ENCODE data around the gene MIF4GD.
"Not testable (repeated sequence)": the region's sequence is repeated elsewhere in the genome, so short reads cannot be mapped to it uniquely, and the experiment has no call there.

The MIF4GD gene

GRCh38 chr17:75288770-75289114, 17.7 kb upstream of the MIF4GD start:
- peak in 2 of 4 experiments; percentile 39 to 46 for DNase-seq (ENCODE audit: low read depth in 4 of 4, low spot score in 1 of 4)

GRCh38 chr17:75288359-75288758, 17.3 kb upstream of the MIF4GD start:
- DNase-seq (ENCODE audit: low read depth in 4 of 4, low spot score in 1 of 4), result no peak

- DNase-seq (ENCODE audit: low read depth in 4 of 4, low spot score in 1 of 4), result no peak
These were observed 16.2 kb upstream of the MIF4GD start for GRCh38 chr17:75287221-75287620.

GRCh38 chr17:75285123-75285522, 14.1 kb upstream of the MIF4GD start:
- no peak for DNase-seq (ENCODE audit: low read depth in 4 of 4, low spot score in 1 of 4)

GRCh38 chr17:75280189-75280588, 9.2 kb upstream of the MIF4GD start:
- DNase-seq (ENCODE audit: low read depth in 4 of 4, low spot score in 1 of 4), result not testable (repeated sequence)

GRCh38 chr17:75277664-75278071, 6.6 kb upstream of the MIF4GD start:
- no peak for DNase-seq (ENCODE audit: low read depth in 4 of 4, low spot score in 1 of 4)

GRCh38 chr17:75273977-75274708, 3.1 kb upstream of the MIF4GD start:
- no peak for DNase-seq (ENCODE audit: low read depth in 4 of 4, low spot score in 1 of 4)

GRCh38 chr17:75272848-75273184, 1.8 kb upstream of the MIF4GD start:
- no peak for DNase-seq (ENCODE audit: low read depth in 4 of 4, low spot score in 1 of 4)

GRCh38 chr17:75271955-75272847, 1.2 kb upstream of the MIF4GD start:
- DNase-seq (ENCODE audit: low read depth in 4 of 4, low spot score in 1 of 4), result peak in 1 of 4 experiments; percentile 17

- peak; percentile 74 to 88 (median 82) for DNase-seq (ENCODE audit: low read depth in 4 of 4, low spot score in 1 of 4)
These were observed 363 bp upstream of the MIF4GD start for GRCh38 chr17:75271233-75271954.

GRCh38 chr17:75270218-75270965, 639 bp downstream of the MIF4GD start:
- DNase-seq (ENCODE audit: low read depth in 4 of 4, low spot score in 1 of 4), result peak in 1 of 4 experiments; percentile 54

GRCh38 chr17:75269844-75270217, 1.2 kb downstream of the MIF4GD start:
- no peak for DNase-seq (ENCODE audit: low read depth in 4 of 4, low spot score in 1 of 4)

GRCh38 chr17:75267411-75268232, 3.4 kb downstream of the MIF4GD start:
- DNase-seq (ENCODE audit: low read depth in 4 of 4, low spot score in 1 of 4), result no peak

GRCh38 chr17:75267153-75267410, 3.9 kb downstream of the MIF4GD start:
- no peak for DNase-seq (ENCODE audit: low read depth in 4 of 4, low spot score in 1 of 4)

GRCh38 chr17:75266316-75267152, 4.5 kb downstream of the MIF4GD start:
- no peak for DNase-seq (ENCODE audit: low read depth in 4 of 4, low spot score in 1 of 4)

GRCh38 chr17:75265614-75266315, 5.3 kb downstream of the MIF4GD start:
- no peak for DNase-seq (ENCODE audit: low read depth in 4 of 4, low spot score in 1 of 4)

- no peak for DNase-seq (ENCODE audit: low read depth in 4 of 4, low spot score in 1 of 4)
These were observed 8.0 kb downstream of the MIF4GD start for GRCh38 chr17:75263055-75263454.

GRCh38 chr17:75262112-75262606, 8.9 kb downstream of the MIF4GD start:
- DNase-seq (ENCODE audit: low read depth in 4 of 4, low spot score in 1 of 4), result no peak

Data from stimulated activated CD4-positive, alpha-beta T cell treated with anti-CD3 and anti-CD28 coated beads, Interleukin-1b, Interleukin-23, amount 100 ng/mL, for 24 hours (primary cell).